Keratinocyte (primary cell): Measurements from ENCODE around the gene NAA40. TPM values are rescaled to one million over a fixed set of nuclear protein-coding genes. Genes with fewer than 3 reads are reported as not detected.

Experiments
- DNase-seq: peaks from one replicate; pipeline ENCODE4 v3.0.0-alpha.2; 2011; ENCODE audit warnings: low read depth, missing footprints, low spot score
- FAIRE-seq: peaks from 2 replicates; lab custom pipeline; 2011; peaks lifted over from hg19 to GRCh38; lab: Jason Lieb, UNC
- H2AFZ ChIP-seq: 2 replicates; pipeline ENCODE4 v1.6.0; 2012; ENCODE audit warnings: low read length, control low read depth, inconsistent platforms; ENCODE audit not compliant: control insufficient read depth
- H3K27ac ChIP-seq: 2 replicates; pipeline ENCODE4 v1.5.1; 2011; ENCODE audit warnings: low read length; ENCODE audit not compliant: control insufficient read depth, insufficient read depth
- H3K27me3 ChIP-seq: 3 replicates; pipeline ENCODE4 v1.6.0; 2011; ENCODE audit warnings: low read length; ENCODE audit not compliant: control insufficient read depth, insufficient read depth; ENCODE audit errors: extremely low read depth
- H3K36me3 ChIP-seq, 2 experiments: 2 replicates in 1 of 2; 3 replicates in 1 of 2; pipeline ENCODE4 v1.5.1; 2011; ENCODE audit warnings: low read length in 2 of 2, mild to moderate bottlenecking in 1 of 2; ENCODE audit not compliant: control insufficient read depth in 2 of 2, insufficient read depth in 2 of 2; ENCODE audit errors: extremely low read depth in 1 of 2
- H3K4me1 ChIP-seq: 3 replicates; pipeline ENCODE4 v1.5.1; 2011; ENCODE audit warnings: low read length; ENCODE audit not compliant: control insufficient read depth, insufficient read depth; ENCODE audit errors: extremely low read depth
- H3K4me2 ChIP-seq: 3 replicates; pipeline ENCODE4 v1.6.0; 2011; ENCODE audit warnings: low read depth, low read length; ENCODE audit not compliant: control insufficient read depth, insufficient read depth; ENCODE audit errors: extremely low read depth
- H3K4me3 ChIP-seq, 3 experiments: fragments of 200-600 bp in 1 of 3; sonication (generic) in 1 of 3; 2 replicates in 2 of 3; 3 replicates in 1 of 3; pipeline ENCODE4 v1.5.1; 2011 to 2016; ENCODE audit warnings: low read length in 3 of 3, mild to moderate bottlenecking in 3 of 3, control low read depth in 2 of 3, inconsistent platforms in 1 of 3, low read depth in 1 of 3, mixed read lengths in 1 of 3, mixed run types in 1 of 3, moderate library complexity in 1 of 3; ENCODE audit not compliant: control insufficient read depth in 2 of 3, insufficient read depth in 2 of 3; ENCODE audit errors: extremely low read depth in 1 of 3
- H3K79me2 ChIP-seq: 2 replicates; pipeline ENCODE4 v1.6.0; 2012; ENCODE audit warnings: low read length; ENCODE audit not compliant: control insufficient read depth, insufficient read depth
- H3K9ac ChIP-seq: 3 replicates; pipeline ENCODE4 v1.6.0; 2011; ENCODE audit warnings: low read length; ENCODE audit not compliant: control insufficient read depth, insufficient read depth; ENCODE audit errors: extremely low read depth
- H3K9me1 ChIP-seq: 3 replicates; pipeline ENCODE4 v1.6.0; 2011; ENCODE audit warnings: low read length; ENCODE audit not compliant: control insufficient read depth, insufficient read depth; ENCODE audit errors: extremely low read depth
- H3K9me3 ChIP-seq: 2 replicates; pipeline ENCODE4 v1.5.1; 2012; ENCODE audit warnings: low read depth, low read length; ENCODE audit not compliant: control insufficient read depth
- H4K20me1 ChIP-seq: 3 replicates; pipeline ENCODE4 v1.6.0; 2011; ENCODE audit warnings: low read length; ENCODE audit not compliant: control insufficient read depth, insufficient read depth; ENCODE audit errors: extremely low read depth
- CTCF ChIP-seq, 3 experiments: IDR thresholded peaks in 1 of 3; conservative IDR thresholded peaks in 1 of 3; optimal IDR thresholded peaks in 1 of 3; 2 replicates in 2 of 3; 3 replicates in 1 of 3; pipeline versions ENCODE3 to v1.5.1; 2011; ENCODE audit warnings: low read length in 3 of 3, mild to moderate bottlenecking in 3 of 3, moderate library complexity in 2 of 3, control low read depth in 1 of 3, inconsistent platforms in 1 of 3; ENCODE audit not compliant: insufficient read depth in 2 of 3; ENCODE audit errors: extremely low read depth in 1 of 3
- EZH2 ChIP-seq: IDR thresholded peaks from one replicate; pipeline ENCODE4 v1.6.1; 2012; ENCODE audit warnings: inconsistent platforms, mild to moderate bottlenecking, low read length, moderate library complexity
- dilution Hi-C: fragments of 300-500 bp; cut with MboI; formaldehyde crosslinking; loops from one replicate; pipeline ENCODE4 v1.7.0; 2020; ENCODE audit warnings: low sequenced_read_pairs; ENCODE audit not compliant: extremely low pct_ligation_motif_present
- polyA plus RNA-seq, 5 experiments: library from polyadenylated mRNA; depleted of rRNA in 3 of 5; stranded (reverse) in 3 of 5; stranded (forward) in 1 of 5; unstranded in 1 of 5; fragments of >200 nt; gene quantifications; 1 replicate in 1 of 5; 2 replicates in 3 of 5; 3 replicates in 1 of 5; pipeline versions ENCODE4 v1.2.1 to v1.2.3, GENCODE V29; 2011 to 2012; ENCODE audit warnings: missing spikeins in 2 of 5, low read depth in 1 of 5, low replicate concordance in 1 of 5

The NAA40 gene
- polyA plus RNA-seq, 1 donor (not counting 4 experiments of a cell fraction or from before 2014, with no cell fraction given) = 13.5 TPM

- H3K9me1 ChIP-seq = no peaks in the 10 kb centered on the region
- TF ChIP-seq CTCF (optimal IDR thresholded peaks at IDR 0.05 in 1 of 3, IDR thresholded peaks at IDR 0.05 in 1 of 3, conservative IDR thresholded peaks at IDR 0.05 in 1 of 3; ENCODE audit: extremely low read depth in 1 of 3, insufficient read depth in 2 of 3, low read length in 3 of 3) (no peak), EZH2 (no peak)
- DNase-seq (no peak), FAIRE-seq (no peak)
- no peak overlapping the region for H3K27ac ChIP-seq
- no peaks in the 10 kb centered on the region for H3K9me3 ChIP-seq
- no peak overlapping the region for H3K4me3 ChIP-seq
- peaks cover 10% of the 10 kb centered on the region for H3K4me1 ChIP-seq
- H3K9ac ChIP-seq = no peak overlapping the region
- H3K79me2 ChIP-seq = no peaks in the 10 kb centered on the region
- dilution Hi-C loops = loop anchor here (10.0 kb wide), 1 partner anchor 133 kb away; no protein-coding TSS in a partner anchor
- H3K27me3 ChIP-seq = peaks cover 6% of the 10 kb centered on the region
- H2AFZ ChIP-seq = no peak overlapping the region
- peaks cover 6% of the 10 kb centered on the region for H4K20me1 ChIP-seq
- peaks cover 9 to 11% of the 10 kb centered on the region in 2 experiments for H3K36me3 ChIP-seq
- H3K4me2 ChIP-seq = no peak overlapping the region
Measured at GRCh38 chr11:64001484-64002420, 63.0 kb downstream of the NAA40 start.

- TF ChIP-seq EZH2 (no peak), CTCF (optimal IDR thresholded peaks at IDR 0.05 in 1 of 3, IDR thresholded peaks at IDR 0.05 in 1 of 3, conservative IDR thresholded peaks at IDR 0.05 in 1 of 3; ENCODE audit: extremely low read depth in 1 of 3, insufficient read depth in 2 of 3, low read length in 3 of 3) (no peak)
- no peak overlapping the region for H3K27ac ChIP-seq
- no peak overlapping the region for H3K9ac ChIP-seq
- peaks cover 24% of the 10 kb centered on the region for H3K27me3 ChIP-seq
- no peak overlapping the region for H2AFZ ChIP-seq
- peaks cover 6% of the 10 kb centered on the region for H4K20me1 ChIP-seq
- no peaks in the 10 kb centered on the region for H3K9me3 ChIP-seq
- no peak overlapping the region for H3K4me3 ChIP-seq
- no peak overlapping the region for H3K4me2 ChIP-seq
- FAIRE-seq (no peak), DNase-seq (no peak)
- H3K79me2 ChIP-seq = no peaks in the 10 kb centered on the region
- H3K9me1 ChIP-seq = no peaks in the 10 kb centered on the region
- dilution Hi-C loops = loop anchor here (10.0 kb wide), 1 partner anchor 131 kb away; no protein-coding TSS in a partner anchor
- H3K4me1 ChIP-seq = peaks cover 18% of the 10 kb centered on the region
- H3K36me3 ChIP-seq = no peaks in the 10 kb centered on the region
Measured at GRCh38 chr11:64003807-64004589, 65.2 kb downstream of the NAA40 start.
